ENCODE measurements around the gene RING1.

GRCh38 chr6:33198159-33198852 lies 10.0 kb upstream of the RING1 start:
- TF ChIP-seq POLR2AphosphoS5 (IDR thresholded peaks at IDR 0.05): no peak
- no peak for TF ChIP-seq POLR2A (IDR thresholded peaks at IDR 0.05; ENCODE audit: low read depth)
- TF ChIP-seq CTCF (IDR thresholded peaks at IDR 0.05): no peak
- TF ChIP-seq EP300 (IDR thresholded peaks at IDR 0.05): no peak
